Osteoblast (primary cell): ENCODE data around the gene SMIM24. TPM values are rescaled to one million over a fixed set of nuclear protein-coding genes. Genes with fewer than 3 reads are reported as not detected.
"Not testable (repeated sequence)": the region's sequence is repeated elsewhere in the genome, so short reads cannot be mapped to it uniquely, and the experiment has no call there.

Experiments used
- DNase-seq: peaks from one replicate; pipeline ENCODE4 v3.0.0; 2011; ENCODE audit warnings: low spot score, mixed read lengths; ENCODE audit not compliant: insufficient read length; ENCODE audit errors: missing footprints
- H2AFZ ChIP-seq: 2 replicates; pipeline ENCODE4 v1.6.0; 2011; ENCODE audit warnings: mild to moderate bottlenecking, low read length
- H3K27ac ChIP-seq: 2 replicates; pipeline ENCODE4 v1.5.1; 2011; ENCODE audit warnings: mild to moderate bottlenecking, low read depth, low read length, moderate library complexity
- H3K27me3 ChIP-seq: 2 replicates; pipeline ENCODE4 v1.6.0; 2012; ENCODE audit warnings: mild to moderate bottlenecking, control low read depth, inconsistent platforms, low read length, moderate library complexity; ENCODE audit not compliant: insufficient read depth
- H3K36me3 ChIP-seq: 2 replicates; pipeline ENCODE4 v1.5.1; 2011; ENCODE audit warnings: mild to moderate bottlenecking, low read length, control low read depth, moderate library complexity; ENCODE audit not compliant: insufficient read depth
- H3K4me1 ChIP-seq: 2 replicates; pipeline ENCODE4 v1.5.1; 2011; ENCODE audit warnings: mild to moderate bottlenecking, low read length, control low read depth, moderate library complexity; ENCODE audit not compliant: insufficient read depth
- H3K4me2 ChIP-seq: 2 replicates; pipeline ENCODE4 v1.6.0; 2011; ENCODE audit warnings: mild to moderate bottlenecking, low read length; ENCODE audit not compliant: insufficient read depth
- H3K4me3 ChIP-seq: fragments of 200-600 bp; sonication (generic); 3 replicates; pipeline ENCODE4 v1.5.1; 2012; ENCODE audit warnings: mild to moderate bottlenecking, low read length, inconsistent platforms; ENCODE audit not compliant: insufficient read depth
- H3K79me2 ChIP-seq: 2 replicates; pipeline ENCODE4 v1.6.0; 2012; ENCODE audit warnings: mild to moderate bottlenecking, low read length, control low read depth, inconsistent platforms; ENCODE audit not compliant: insufficient read depth
- H3K9me3 ChIP-seq: 2 replicates; pipeline ENCODE4 v1.5.1; 2011; ENCODE audit warnings: low read depth, low read length, control low read depth
- H4K20me1 ChIP-seq: 2 replicates; pipeline ENCODE4 v1.6.0; 2012; ENCODE audit warnings: mild to moderate bottlenecking, low read length, control low read depth; ENCODE audit not compliant: insufficient read depth
- CTCF ChIP-seq: IDR thresholded peaks from 2 replicates; pipeline ENCODE4 v1.5.1; 2011; ENCODE audit warnings: mild to moderate bottlenecking, low read depth, low read length, moderate library complexity; ENCODE audit errors: extremely low read depth
- total RNA-seq: library from RNA; depleted of rRNA; stranded (reverse); fragments of >200 nt; gene quantifications from 2 replicates; pipeline ENCODE4 v1.2.3, GENCODE V29; 2012

Gene SMIM24
- total RNA-seq, 1 donor: not detected

GRCh38 chr19:3455393-3455955, 24.9 kb downstream of the SMIM24 start:
- peak; percentile 71 for DNase-seq
- Histone ChIP-seq H4K20me1 (peaks cover 55% of the 10 kb centered on the region), H3K4me2 (no peak overlapping the region), H3K9me3 (no peaks in the 10 kb centered on the region), H3K79me2 (peaks cover 77% of the 10 kb centered on the region), H3K27me3 (no peaks in the 10 kb centered on the region), H3K4me1 (peaks cover 42% of the 10 kb centered on the region), H3K27ac (peak overlapping the region; percentile 23), H3K36me3 (peaks cover 48% of the 10 kb centered on the region), H2AFZ (no peak overlapping the region), H3K4me3 (no peak overlapping the region)
- no peak for TF ChIP-seq CTCF

DNA sequence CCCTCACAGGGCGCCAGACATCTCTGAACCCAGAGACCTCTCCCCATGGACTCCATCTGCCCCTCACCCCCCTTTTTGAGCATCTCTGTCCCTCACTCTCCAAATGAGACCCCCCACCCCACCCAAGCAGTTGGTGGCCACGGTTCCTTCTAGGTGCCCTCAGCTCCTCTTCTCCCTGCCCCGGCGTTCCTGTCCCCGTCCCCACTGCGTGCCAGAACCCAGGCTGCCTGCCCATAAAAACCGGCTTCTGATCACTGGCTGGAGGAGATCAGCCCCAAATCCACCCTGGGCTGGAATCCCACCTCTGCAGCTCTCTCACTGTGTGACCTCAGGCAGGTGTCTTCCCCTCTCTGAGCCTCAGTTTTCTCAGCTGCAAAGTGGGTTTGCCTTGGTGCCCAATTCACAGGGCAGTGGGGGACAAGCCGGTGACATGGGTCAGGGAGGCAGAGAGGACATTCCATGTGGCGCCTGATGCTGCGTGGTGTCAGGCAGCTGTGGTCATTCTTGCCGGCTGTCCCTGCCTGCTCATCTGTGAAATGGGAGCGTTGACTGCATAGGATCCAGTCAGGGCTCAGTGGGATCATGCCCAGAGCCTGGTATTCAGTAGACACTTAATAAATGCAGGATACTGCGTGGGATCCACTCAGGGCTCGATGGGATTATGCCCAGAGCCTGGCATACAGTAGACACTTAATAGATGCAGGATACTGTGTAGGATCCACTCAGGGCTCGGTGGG, 25.5 kb downstream of the SMIM24 start:
- no peak overlapping the region for H2AFZ ChIP-seq
- H3K4me1 ChIP-seq: peaks cover 39% of the 10 kb centered on the region
- no peak for DNase-seq
- no peak overlapping the region for H3K4me3 ChIP-seq
- H3K27me3 ChIP-seq: no peaks in the 10 kb centered on the region
- H4K20me1 ChIP-seq: peaks cover 49% of the 10 kb centered on the region
- H3K4me2 ChIP-seq: no peak overlapping the region
- H3K36me3 ChIP-seq: peaks cover 41% of the 10 kb centered on the region
- H3K79me2 ChIP-seq: peaks cover 72% of the 10 kb centered on the region
- H3K9me3 ChIP-seq: no peaks in the 10 kb centered on the region
- peak overlapping the region; percentile 23 for H3K27ac ChIP-seq
- no peak for TF ChIP-seq CTCF

- Histone ChIP-seq H2AFZ (no peak overlapping the region), H3K4me3 (no peak overlapping the region), H4K20me1 (peaks cover 46% of the 10 kb centered on the region), H3K27ac (peak overlapping the region; percentile 12), H3K36me3 (peaks cover 46% of the 10 kb centered on the region), H3K4me1 (peaks cover 29% of the 10 kb centered on the region), H3K27me3 (no peaks in the 10 kb centered on the region), H3K79me2 (peaks cover 68% of the 10 kb centered on the region), H3K9me3 (no peaks in the 10 kb centered on the region), H3K4me2 (no peak overlapping the region)
- no peak for TF ChIP-seq CTCF
- DNase-seq: no peak
Measured at GRCh38 chr19:3453840-3454239, 26.5 kb downstream of the SMIM24 start.

DNA sequence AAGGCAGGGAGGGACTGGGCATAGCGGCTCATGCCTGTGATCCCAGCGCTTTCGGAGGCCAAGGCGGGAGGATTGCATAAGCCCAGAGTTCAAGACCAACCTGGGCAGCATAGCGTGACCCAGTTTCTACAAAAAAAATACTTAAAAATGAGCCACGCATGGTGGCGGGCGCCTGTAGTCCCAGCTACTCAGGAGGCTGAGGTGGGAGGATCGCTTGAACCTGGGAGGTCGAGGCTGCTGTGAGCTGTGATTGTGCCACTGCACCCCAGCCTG, 27.4 kb downstream of the SMIM24 start:
- not testable (repeated sequence) for H3K4me3 ChIP-seq, H3K27me3 ChIP-seq, H3K4me2 ChIP-seq, H2AFZ ChIP-seq, DNase-seq, H3K9me3 ChIP-seq
- Histone ChIP-seq H3K27ac (peak overlapping the region; percentile 97), H3K36me3 (peaks cover 49% of the 10 kb centered on the region), H3K4me1 (peaks cover 20% of the 10 kb centered on the region), H3K79me2 (peaks cover 67% of the 10 kb centered on the region), H4K20me1 (peaks cover 43% of the 10 kb centered on the region)
